HG03064 (cell line): Measurements from ENCODE around the gene GTSE1.

Experiments
- ATAC-seq: cut with Tn5 transposase; IDR thresholded peaks from one replicate; pipeline ENCODE4 v1.9.1; 2021; ENCODE audit warnings: low read depth; ENCODE audit not compliant: unreplicated experiment

GTSE1 gene

GRCh38 chr22:46351131-46351735, 54.6 kb downstream of the GTSE1 start:
- ATAC-seq, result no peak

- ATAC-seq, result no peak
These were observed 55.1 kb downstream of the GTSE1 start for GRCh38 chr22:46351767-46352166.

- ATAC-seq, result no peak
These were observed 55.6 kb downstream of the GTSE1 start for GRCh38 chr22:46352276-46352675.

GRCh38 chr22:46352691-46353386, 56.2 kb downstream of the GTSE1 start:
- no peak for ATAC-seq

GRCh38 chr22:46353483-46354105, 56.9 kb downstream of the GTSE1 start:
- no peak for ATAC-seq

GRCh38 chr22:46354176-46354992, 57.7 kb downstream of the GTSE1 start:
- no peak for ATAC-seq

GRCh38 chr22:46354993-46355305, 58.3 kb downstream of the GTSE1 start:
- ATAC-seq, result no peak

- no peak for ATAC-seq
These were observed 58.8 kb downstream of the GTSE1 start for GRCh38 chr22:46355369-46355995.

- no peak for ATAC-seq
These were observed 59.4 kb downstream of the GTSE1 start for GRCh38 chr22:46355996-46356471.

GRCh38 chr22:46356496-46357480, 60.1 kb downstream of the GTSE1 start:
- no peak for ATAC-seq

GRCh38 chr22:46357711-46358520, 61.2 kb downstream of the GTSE1 start:
- no peak for ATAC-seq

- no peak for ATAC-seq
These were observed 62.1 kb downstream of the GTSE1 start for GRCh38 chr22:46358766-46359165.

GRCh38 chr22:46359362-46359761, 62.7 kb downstream of the GTSE1 start:
- no peak for ATAC-seq

GRCh38 chr22:46360097-46360496, 63.4 kb downstream of the GTSE1 start:
- ATAC-seq, result no peak

- ATAC-seq, result no peak
These were observed 64.2 kb downstream of the GTSE1 start for GRCh38 chr22:46360891-46361290.

GRCh38 chr22:46361826-46362202, 65.1 kb downstream of the GTSE1 start:
- no peak for ATAC-seq

GRCh38 chr22:46362203-46362933, 65.7 kb downstream of the GTSE1 start:
- no peak for ATAC-seq

GRCh38 chr22:46362934-46363515, 66.4 kb downstream of the GTSE1 start:
- ATAC-seq, result no peak
